HEK293 (cell line): Measurements from ENCODE around the gene MEGF6.
A peak's percentile ranks its signal among the peaks of the same experiment; 100 is the strongest.

Experiments used
- CTCF ChIA-PET: fragments of 350-600 bp; formaldehyde crosslinking; extraction: SDS; loops from one replicate; lab custom pipeline; 2021; ENCODE audit warnings: antibody characterized with exemption; lab: Yijun Ruan, JAX
- POLR2A ChIA-PET: fragments of 300-600 bp; formaldehyde crosslinking; extraction: SDS; loops from one replicate; lab custom pipeline; 2020; ENCODE audit warnings: antibody characterized with exemption, inconsistent platforms; lab: Yijun Ruan, JAX
- H3K27ac ChIP-seq: fragments of 200-500 bp; sonication (Bioruptor generic); 2 replicates; pipeline ENCODE4 v1.5.1; 2014; ENCODE audit warnings: low read depth, low read length, control low read depth, inconsistent platforms; ENCODE audit errors: extremely low read depth
- H3K36me3 ChIP-seq, 2 experiments: fragments of 200-500 bp in 1 of 2; sonication (Bioruptor generic) in 1 of 2; 1 replicate in 1 of 2; 2 replicates in 1 of 2; pipeline ENCODE4 v1.5.1; 2014 to 2017; ENCODE audit warnings: inconsistent platforms in 2 of 2, low read length in 2 of 2; ENCODE audit not compliant: control insufficient read depth in 2 of 2, insufficient read depth in 1 of 2
- H3K4me1 ChIP-seq: fragments of 200-500 bp; sonication (Bioruptor generic); 2 replicates; pipeline ENCODE4 v1.5.1; 2014; ENCODE audit warnings: mild to moderate bottlenecking, low read length, inconsistent platforms; ENCODE audit not compliant: control insufficient read depth, insufficient read depth
- H3K4me3 ChIP-seq: 2 replicates; pipeline ENCODE4 v1.5.1; 2011; ENCODE audit warnings: low read depth, mild to moderate bottlenecking, control low read depth, low read length, moderate library complexity
- H3K9me3 ChIP-seq: fragments of 200-500 bp; sonication (Bioruptor generic); 2 replicates; pipeline ENCODE4 v1.5.1; 2014; ENCODE audit warnings: low read depth, low read length, inconsistent platforms; ENCODE audit not compliant: control insufficient read depth, insufficient read depth
- EGR2 ChIP-seq: fragments of 450-650 bp; formaldehyde crosslinking; IDR thresholded peaks from 2 replicates; pipeline ENCODE4 v1.5.1; 2016; ENCODE audit warnings: low read depth, missing biosample characterization, missing genetic modification characterization
- GLIS1 ChIP-seq: fragments of 450-650 bp; formaldehyde crosslinking; IDR thresholded peaks from 2 replicates; pipeline ENCODE4 v1.5.1; 2016; ENCODE audit warnings: missing biosample characterization, missing genetic modification characterization
- GLIS2 ChIP-seq: fragments of 450-650 bp; formaldehyde crosslinking; IDR thresholded peaks from 2 replicates; pipeline ENCODE4 v1.5.1; 2016; ENCODE audit warnings: missing biosample characterization, missing genetic modification characterization
- KLF1 ChIP-seq: fragments of 450-650 bp; formaldehyde crosslinking; IDR thresholded peaks from 2 replicates; pipeline ENCODE4 v1.5.1; 2016; ENCODE audit warnings: missing biosample characterization, missing genetic modification characterization
- MYNN ChIP-seq: fragments of 450-650 bp; formaldehyde crosslinking; IDR thresholded peaks from 2 replicates; pipeline ENCODE4 v1.5.1; 2016; ENCODE audit warnings: missing biosample characterization, missing genetic modification characterization, borderline replicate concordance
- TRIM28 ChIP-seq: IDR thresholded peaks from 2 replicates; pipeline ENCODE4 v1.6.1; 2011; ENCODE audit warnings: low read length, control low read depth, borderline replicate concordance
- YY1 ChIP-seq: fragments of 450-650 bp; formaldehyde crosslinking; IDR thresholded peaks from 2 replicates; pipeline ENCODE4 v1.5.1; 2018; ENCODE audit warnings: missing biosample characterization, missing genetic modification characterization
- ZBTB1 ChIP-seq: fragments of 450-650 bp; formaldehyde crosslinking; IDR thresholded peaks from 2 replicates; pipeline ENCODE4 v1.5.1; 2016; ENCODE audit warnings: missing biosample characterization, missing genetic modification characterization
- ZBTB21 ChIP-seq: fragments of 450-650 bp; formaldehyde crosslinking; IDR thresholded peaks from 2 replicates; pipeline ENCODE4 v1.5.1; 2017; ENCODE audit warnings: missing biosample characterization, missing genetic modification characterization
- ZFHX2 ChIP-seq: fragments of 450-650 bp; formaldehyde crosslinking; conservative IDR thresholded peaks from 2 replicates; pipeline ENCODE4 v1.5.1; 2016; ENCODE audit warnings: missing biosample characterization, missing genetic modification characterization
- ZFP69B ChIP-seq: fragments of 450-650 bp; formaldehyde crosslinking; IDR thresholded peaks from 2 replicates; pipeline ENCODE4 v1.5.1; 2016; ENCODE audit warnings: missing biosample characterization, missing genetic modification characterization
- ZIC2 ChIP-seq: fragments of 450-650 bp; formaldehyde crosslinking; IDR thresholded peaks from 2 replicates; pipeline ENCODE4 v1.5.1; 2016; ENCODE audit warnings: missing biosample characterization, missing genetic modification characterization
- ZNF311 ChIP-seq: fragments of 450-650 bp; formaldehyde crosslinking; IDR thresholded peaks from 2 replicates; pipeline ENCODE4 v1.5.1; 2017; ENCODE audit warnings: missing biosample characterization, missing genetic modification characterization, borderline replicate concordance
- ZNF366 ChIP-seq: fragments of 450-650 bp; formaldehyde crosslinking; conservative IDR thresholded peaks from 2 replicates; pipeline ENCODE4 v1.5.1; 2016; ENCODE audit warnings: missing biosample characterization, missing genetic modification characterization
- ZNF621 ChIP-seq: fragments of 450-650 bp; formaldehyde crosslinking; IDR thresholded peaks from 2 replicates; pipeline ENCODE4 v1.5.1; 2017; ENCODE audit warnings: missing biosample characterization, missing genetic modification characterization
- ZNF776 ChIP-seq: fragments of 450-650 bp; formaldehyde crosslinking; IDR thresholded peaks from 2 replicates; pipeline ENCODE4 v1.5.0; 2017; ENCODE audit warnings: missing biosample characterization, missing genetic modification characterization, borderline replicate concordance
- TF ChIP-seq, protein P1 (sequence below): fragments of 450-650 bp; formaldehyde crosslinking; IDR thresholded peaks from 2 replicates; pipeline ENCODE4 v1.5.1; 2016; ENCODE audit warnings: missing biosample characterization, missing genetic modification characterization
- TF ChIP-seq, protein P2 (sequence below): fragments of 450-650 bp; formaldehyde crosslinking; IDR thresholded peaks from 2 replicates; pipeline ENCODE4 v1.5.1; 2016; ENCODE audit warnings: missing biosample characterization, missing genetic modification characterization
- TF ChIP-seq, protein P3 (sequence below): fragments of 450-650 bp; formaldehyde crosslinking; IDR thresholded peaks from 2 replicates; pipeline ENCODE4 v1.5.1; 2016; ENCODE audit warnings: missing biosample characterization, missing genetic modification characterization

The MEGF6 gene

DNA sequence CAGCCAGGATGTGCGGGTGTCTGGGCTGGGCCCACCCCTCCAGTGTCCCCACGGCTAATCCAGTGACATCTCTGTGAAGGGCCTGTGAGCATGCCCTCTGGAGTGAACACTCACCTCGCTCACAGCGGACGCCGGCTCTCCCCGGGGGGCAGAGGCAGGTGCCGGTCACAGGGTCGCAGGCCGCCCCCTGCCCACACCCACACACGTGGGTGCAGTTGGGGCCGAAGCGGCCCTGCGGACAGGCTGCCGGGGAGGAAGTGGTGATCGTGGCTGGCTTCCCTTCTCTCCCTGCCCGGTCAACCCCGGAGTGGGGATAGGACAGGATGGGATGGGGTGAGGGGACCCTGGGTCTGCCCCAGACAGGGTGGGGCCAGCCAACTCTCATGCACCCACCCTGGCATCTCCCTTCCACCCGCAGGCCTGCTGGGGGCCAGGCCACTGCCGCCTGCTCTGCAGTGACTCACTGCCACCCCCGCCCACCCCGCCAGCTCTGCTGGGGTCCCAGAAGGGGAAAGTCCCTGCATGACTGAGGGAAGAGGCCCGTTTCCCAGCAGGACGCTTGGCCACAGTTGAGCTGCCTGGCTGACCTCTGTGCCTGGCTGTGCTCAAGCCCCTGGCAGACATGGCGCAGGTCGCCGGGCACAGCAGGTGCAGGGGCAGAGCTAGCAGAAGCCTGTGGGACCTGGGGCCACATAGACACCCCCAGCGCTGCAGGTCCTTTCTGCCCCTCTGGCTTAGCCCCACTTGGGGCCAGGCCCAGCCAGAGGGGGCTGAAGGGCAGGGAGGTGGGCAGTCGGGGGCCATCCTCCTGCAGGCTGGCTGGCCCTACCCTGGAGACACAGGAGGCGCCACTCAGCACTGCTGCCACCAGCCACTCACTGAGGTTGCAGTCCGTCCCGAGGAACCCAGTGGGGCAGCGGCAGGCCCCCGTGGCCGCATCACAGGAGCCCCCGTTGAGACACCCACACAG lies 115.2 kb downstream of the MEGF6 start:
- POLR2A ChIA-PET = no interaction called here
- CTCF ChIA-PET = interaction anchor here (0.6 kb wide), 1 partner anchor 30 kb away, joined by 4 read pairs; no protein-coding TSS in a partner anchor

DNA sequence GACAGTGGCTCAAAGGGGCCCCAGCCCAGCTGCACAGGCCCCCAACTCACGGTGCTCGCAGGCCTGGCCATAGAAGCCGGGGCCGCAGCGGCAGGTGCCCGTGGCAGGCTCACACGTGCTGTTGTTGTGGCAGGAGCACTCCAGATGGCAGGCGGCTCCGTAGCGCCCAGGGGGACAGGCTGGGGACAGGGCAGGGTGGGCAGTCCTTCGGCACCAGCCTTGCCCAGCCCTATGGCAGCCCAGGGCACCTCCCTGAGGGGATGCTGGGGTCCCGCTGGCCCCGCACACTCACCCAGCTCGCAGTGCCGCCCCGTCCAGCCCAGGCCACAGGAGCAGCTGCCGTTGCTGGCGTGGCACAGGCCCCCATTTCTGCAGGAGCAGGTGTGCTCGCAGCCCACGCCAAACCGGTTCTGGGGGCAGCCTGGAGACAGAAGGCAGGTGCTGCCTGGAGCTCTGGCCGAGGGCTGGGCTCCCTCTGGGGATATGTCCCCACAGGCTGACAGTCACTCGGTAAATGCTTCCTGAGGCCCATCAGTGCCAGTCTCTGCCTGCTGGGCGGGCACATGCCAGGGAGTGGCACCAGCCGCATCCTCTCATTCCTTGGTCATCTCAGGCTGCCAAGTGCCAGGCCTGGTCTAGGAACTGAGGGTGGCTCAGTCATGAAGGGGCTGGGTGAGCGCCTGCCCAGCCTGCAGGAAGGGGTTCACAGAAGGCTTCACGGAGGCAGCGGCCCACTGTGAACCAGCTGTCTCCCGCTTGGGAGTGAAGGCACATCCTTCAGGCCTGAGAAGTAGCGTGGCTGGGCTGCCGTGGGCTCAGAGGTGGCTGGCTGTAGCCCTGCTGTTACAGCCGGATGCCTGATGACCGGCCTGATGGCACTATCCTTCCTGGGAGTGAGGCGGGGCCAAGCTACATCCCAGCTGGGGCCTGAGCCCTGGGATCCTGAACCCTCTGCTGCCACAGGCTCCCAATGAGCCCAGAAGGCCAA lies 116.7 kb downstream of the MEGF6 start:
- no peak overlapping the region for H3K27ac ChIP-seq
- H3K4me3 ChIP-seq = no peak overlapping the region
- H3K36me3 ChIP-seq = no peaks in the 10 kb centered on the region
- POLR2A ChIA-PET = no interaction called here
- TF ChIP-seq, protein P1, sequence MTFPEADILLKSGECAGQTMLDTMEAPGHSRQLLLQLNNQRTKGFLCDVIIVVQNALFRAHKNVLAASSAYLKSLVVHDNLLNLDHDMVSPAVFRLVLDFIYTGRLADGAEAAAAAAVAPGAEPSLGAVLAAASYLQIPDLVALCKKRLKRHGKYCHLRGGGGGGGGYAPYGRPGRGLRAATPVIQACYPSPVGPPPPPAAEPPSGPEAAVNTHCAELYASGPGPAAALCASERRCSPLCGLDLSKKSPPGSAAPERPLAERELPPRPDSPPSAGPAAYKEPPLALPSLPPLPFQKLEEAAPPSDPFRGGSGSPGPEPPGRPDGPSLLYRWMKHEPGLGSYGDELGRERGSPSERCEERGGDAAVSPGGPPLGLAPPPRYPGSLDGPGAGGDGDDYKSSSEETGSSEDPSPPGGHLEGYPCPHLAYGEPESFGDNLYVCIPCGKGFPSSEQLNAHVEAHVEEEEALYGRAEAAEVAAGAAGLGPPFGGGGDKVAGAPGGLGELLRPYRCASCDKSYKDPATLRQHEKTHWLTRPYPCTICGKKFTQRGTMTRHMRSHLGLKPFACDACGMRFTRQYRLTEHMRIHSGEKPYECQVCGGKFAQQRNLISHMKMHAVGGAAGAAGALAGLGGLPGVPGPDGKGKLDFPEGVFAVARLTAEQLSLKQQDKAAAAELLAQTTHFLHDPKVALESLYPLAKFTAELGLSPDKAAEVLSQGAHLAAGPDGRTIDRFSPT (tag by site-specific recombination) = peak; percentile 52; the same call in 1 of the 2 replicates
- no peak for TF ChIP-seq ZNF366
- no peak for TF ChIP-seq ZNF621
- no peak for TF ChIP-seq TRIM28
- no peak for TF ChIP-seq ZNF311 (tag by site-specific recombination)
- CTCF ChIA-PET = interaction anchor here (0.6 kb wide), 1 partner anchor 121 kb away, joined by 3 read pairs; no protein-coding TSS in a partner anchor
- H3K4me1 ChIP-seq = no peaks in the 10 kb centered on the region
- no peaks in the 10 kb centered on the region for H3K9me3 ChIP-seq

More for the DNA sequence above, 115.2 kb downstream of the MEGF6 start:
- H3K27ac ChIP-seq = no peak overlapping the region
- no peaks in the 10 kb centered on the region for H3K4me1 ChIP-seq
- TF ChIP-seq GLIS2 (tag by site-specific recombination) (peak; percentile 55; the same call in 1 of the 2 replicates), KLF1 (tag by site-specific recombination) (0 out of 2 replicates have a peak, but pooled peaks have one; percentile 30), ZBTB21 (tag by site-specific recombination) (no peak), GLIS1 (tag by site-specific recombination) (peak; percentile 80), ZFHX2 (tag by site-specific recombination) (peak; percentile 76), ZIC2 (tag by site-specific recombination) (peak; percentile 91), EGR2 (tag by site-specific recombination) (peak; percentile 67), MYNN (no peak)
- no peak overlapping the region for H3K4me3 ChIP-seq
- H3K9me3 ChIP-seq = no peaks in the 10 kb centered on the region
- H3K36me3 ChIP-seq = no peaks in the 10 kb centered on the region

DNA sequence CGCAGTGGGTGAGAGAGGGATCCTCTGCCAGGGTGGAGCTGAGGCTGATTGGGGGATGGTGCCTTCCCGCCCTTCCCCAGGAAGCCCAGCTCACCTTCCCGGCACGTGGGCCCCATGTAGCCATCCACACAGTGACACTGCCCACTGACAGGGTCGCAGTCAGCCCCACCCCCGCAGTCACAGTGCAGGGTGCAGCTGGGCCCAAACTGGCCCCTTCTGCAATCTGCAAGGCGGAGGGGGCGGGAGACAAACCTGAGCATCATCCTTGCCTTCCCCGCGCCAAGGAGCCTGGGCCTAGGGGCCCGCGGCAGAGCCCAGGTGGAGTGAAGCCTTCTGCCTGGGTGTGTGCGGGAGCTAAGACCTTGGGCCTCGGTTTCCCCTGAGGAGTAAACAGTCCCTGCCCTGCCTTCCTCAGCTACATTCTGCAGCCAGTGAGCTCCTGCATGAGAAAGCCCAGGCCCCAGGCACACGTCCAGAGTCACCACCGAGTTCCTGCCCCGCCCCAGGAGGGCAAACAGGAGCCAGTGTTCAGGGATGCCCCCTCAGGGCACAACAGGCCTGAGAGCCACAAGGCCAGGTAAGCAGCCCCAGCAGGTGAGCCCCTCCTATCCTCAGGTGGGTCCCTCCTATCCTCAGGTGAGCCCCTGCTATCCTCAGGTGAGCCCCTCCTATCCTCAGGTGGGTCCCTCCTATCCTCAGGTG lies 118.6 kb downstream of the MEGF6 start:
- Histone ChIP-seq H3K4me3 (no peak overlapping the region), H3K4me1 (no peaks in the 10 kb centered on the region), H3K9me3 (no peaks in the 10 kb centered on the region), H3K27ac (no peak overlapping the region), H3K36me3 (no peaks in the 10 kb centered on the region)
- ChIA-PET POLR2A (no interaction called here), CTCF (interaction anchor here (0.6 to 2.1 kb wide), 10 partner anchors 10 to 495 kb away, joined by 3 to 13 read pairs (median 4); no protein-coding TSS in a partner anchor)
- TF ChIP-seq, protein P2, sequence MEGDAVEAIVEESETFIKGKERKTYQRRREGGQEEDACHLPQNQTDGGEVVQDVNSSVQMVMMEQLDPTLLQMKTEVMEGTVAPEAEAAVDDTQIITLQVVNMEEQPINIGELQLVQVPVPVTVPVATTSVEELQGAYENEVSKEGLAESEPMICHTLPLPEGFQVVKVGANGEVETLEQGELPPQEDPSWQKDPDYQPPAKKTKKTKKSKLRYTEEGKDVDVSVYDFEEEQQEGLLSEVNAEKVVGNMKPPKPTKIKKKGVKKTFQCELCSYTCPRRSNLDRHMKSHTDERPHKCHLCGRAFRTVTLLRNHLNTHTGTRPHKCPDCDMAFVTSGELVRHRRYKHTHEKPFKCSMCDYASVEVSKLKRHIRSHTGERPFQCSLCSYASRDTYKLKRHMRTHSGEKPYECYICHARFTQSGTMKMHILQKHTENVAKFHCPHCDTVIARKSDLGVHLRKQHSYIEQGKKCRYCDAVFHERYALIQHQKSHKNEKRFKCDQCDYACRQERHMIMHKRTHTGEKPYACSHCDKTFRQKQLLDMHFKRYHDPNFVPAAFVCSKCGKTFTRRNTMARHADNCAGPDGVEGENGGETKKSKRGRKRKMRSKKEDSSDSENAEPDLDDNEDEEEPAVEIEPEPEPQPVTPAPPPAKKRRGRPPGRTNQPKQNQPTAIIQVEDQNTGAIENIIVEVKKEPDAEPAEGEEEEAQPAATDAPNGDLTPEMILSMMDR (tag by site-specific recombination) = no peak
- TF ChIP-seq YY1 (tag by site-specific recombination) (no peak), EGR2 (tag by site-specific recombination) (peak; percentile 52; the same call in 1 of the 2 replicates), ZBTB1 (tag by site-specific recombination) (no peak), ZFHX2 (tag by site-specific recombination) (peak; percentile 49), ZNF776 (tag by site-specific recombination) (no peak), ZFP69B (tag by site-specific recombination) (0 out of 2 replicates have a peak, but pooled peaks have one; percentile 25), ZIC2 (tag by site-specific recombination) (no peak)
- TF ChIP-seq, protein P3, sequence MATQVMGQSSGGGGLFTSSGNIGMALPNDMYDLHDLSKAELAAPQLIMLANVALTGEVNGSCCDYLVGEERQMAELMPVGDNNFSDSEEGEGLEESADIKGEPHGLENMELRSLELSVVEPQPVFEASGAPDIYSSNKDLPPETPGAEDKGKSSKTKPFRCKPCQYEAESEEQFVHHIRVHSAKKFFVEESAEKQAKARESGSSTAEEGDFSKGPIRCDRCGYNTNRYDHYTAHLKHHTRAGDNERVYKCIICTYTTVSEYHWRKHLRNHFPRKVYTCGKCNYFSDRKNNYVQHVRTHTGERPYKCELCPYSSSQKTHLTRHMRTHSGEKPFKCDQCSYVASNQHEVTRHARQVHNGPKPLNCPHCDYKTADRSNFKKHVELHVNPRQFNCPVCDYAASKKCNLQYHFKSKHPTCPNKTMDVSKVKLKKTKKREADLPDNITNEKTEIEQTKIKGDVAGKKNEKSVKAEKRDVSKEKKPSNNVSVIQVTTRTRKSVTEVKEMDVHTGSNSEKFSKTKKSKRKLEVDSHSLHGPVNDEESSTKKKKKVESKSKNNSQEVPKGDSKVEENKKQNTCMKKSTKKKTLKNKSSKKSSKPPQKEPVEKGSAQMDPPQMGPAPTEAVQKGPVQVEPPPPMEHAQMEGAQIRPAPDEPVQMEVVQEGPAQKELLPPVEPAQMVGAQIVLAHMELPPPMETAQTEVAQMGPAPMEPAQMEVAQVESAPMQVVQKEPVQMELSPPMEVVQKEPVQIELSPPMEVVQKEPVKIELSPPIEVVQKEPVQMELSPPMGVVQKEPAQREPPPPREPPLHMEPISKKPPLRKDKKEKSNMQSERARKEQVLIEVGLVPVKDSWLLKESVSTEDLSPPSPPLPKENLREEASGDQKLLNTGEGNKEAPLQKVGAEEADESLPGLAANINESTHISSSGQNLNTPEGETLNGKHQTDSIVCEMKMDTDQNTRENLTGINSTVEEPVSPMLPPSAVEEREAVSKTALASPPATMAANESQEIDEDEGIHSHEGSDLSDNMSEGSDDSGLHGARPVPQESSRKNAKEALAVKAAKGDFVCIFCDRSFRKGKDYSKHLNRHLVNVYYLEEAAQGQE = no peak
